Urinary bladder (tissue), 4 donors: Measurements from ENCODE around the gene EMX1. TPM values are rescaled to one million over a fixed set of nuclear protein-coding genes. Genes with fewer than 3 reads are reported as not detected.

Experiments
- DNase-seq: peaks from one replicate; pipeline ENCODE4 v3.0.0-alpha.2; 2015; ENCODE audit errors: extremely low spot score
- H3K27ac ChIP-seq: one replicate; pipeline ENCODE4 v1.5.1; 2013; ENCODE audit warnings: low read depth, mild to moderate bottlenecking, moderate library complexity
- H3K36me3 ChIP-seq: one replicate; pipeline ENCODE4 v1.6.1; 2013; ENCODE audit warnings: mild to moderate bottlenecking, moderate library complexity; ENCODE audit not compliant: insufficient read depth
- H3K4me1 ChIP-seq: one replicate; pipeline ENCODE4 v1.6.1; 2013; ENCODE audit warnings: mild to moderate bottlenecking, moderate library complexity; ENCODE audit not compliant: insufficient read depth
- H3K4me3 ChIP-seq: one replicate; pipeline ENCODE4 v1.5.1; 2013; ENCODE audit warnings: low read depth, low read length
- WGBS: extraction: QIAGEN DNeasy Blood & Tissue Kit; methylation state at CpG from one replicate; pipeline ENCODE4 v1.1.7; 2013; 5-methylcytosine and 5-hydroxymethylcytosine counted together
- polyA plus RNA-seq: library from polyadenylated mRNA; stranded (reverse); fragments of 200-250 nt; gene quantifications from one replicate; pipeline ENCODE4 v1.2.3, GENCODE V29; 2013
- total RNA-seq: library from RNA; depleted of rRNA; stranded (reverse); fragments of >200 nt; gene quantifications from one replicate; pipeline ENCODE4 v1.2.3, GENCODE V29; 2014
- donor health status: healthy with polysubstance abuse.
- donor health status: healthy.

The EMX1 gene
- total and polyA plus RNA-seq, 2 donors: not detected

GRCh38 chr2:72947952-72948830, 30.9 kb downstream of the EMX1 start:
- 93% methylated on average over 10 of the region's 10 CpGs for WGBS
- Histone ChIP-seq H3K4me3 (no peak overlapping the region), H3K36me3 (no peaks in the 10 kb centered on the region), H3K27ac (no peak overlapping the region), H3K4me1 (no peaks in the 10 kb centered on the region)
- no peak for DNase-seq

- no peak for DNase-seq
- 98% methylated on average over 2 of the region's 2 CpGs for WGBS
- H3K4me1 ChIP-seq: no peaks in the 10 kb centered on the region
- no peak overlapping the region for H3K27ac ChIP-seq
- H3K36me3 ChIP-seq: no peaks in the 10 kb centered on the region
- no peak overlapping the region for H3K4me3 ChIP-seq
Observed at GRCh38 chr2:72949045-72949444, 31.7 kb downstream of the EMX1 start.

DNA sequence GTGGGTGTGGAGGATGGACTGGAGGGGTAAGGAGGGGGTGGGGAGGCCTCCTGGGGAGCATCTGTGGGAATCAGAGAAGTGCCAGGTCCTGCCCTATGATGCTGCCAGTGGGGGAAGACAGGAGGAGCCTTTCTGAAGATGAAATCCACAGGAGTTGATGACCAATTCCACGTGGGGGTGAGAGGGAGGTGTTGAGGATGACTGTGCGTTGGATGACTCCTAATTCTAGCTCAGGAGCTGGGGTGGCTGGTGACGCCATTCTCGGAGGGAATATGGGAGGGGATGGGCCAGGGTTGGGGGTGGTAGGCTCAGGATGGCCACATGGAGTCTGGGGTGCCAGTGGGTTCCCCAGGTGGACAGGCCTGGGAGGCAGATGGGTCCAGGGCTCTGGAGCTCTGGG, 32.3 kb downstream of the EMX1 start:
- Histone ChIP-seq H3K36me3 (no peaks in the 10 kb centered on the region), H3K4me1 (no peaks in the 10 kb centered on the region), H3K27ac (no peak overlapping the region), H3K4me3 (no peak overlapping the region)
- DNase-seq: no peak
- 86% methylated on average over 4 of the region's 4 CpGs for WGBS

DNA sequence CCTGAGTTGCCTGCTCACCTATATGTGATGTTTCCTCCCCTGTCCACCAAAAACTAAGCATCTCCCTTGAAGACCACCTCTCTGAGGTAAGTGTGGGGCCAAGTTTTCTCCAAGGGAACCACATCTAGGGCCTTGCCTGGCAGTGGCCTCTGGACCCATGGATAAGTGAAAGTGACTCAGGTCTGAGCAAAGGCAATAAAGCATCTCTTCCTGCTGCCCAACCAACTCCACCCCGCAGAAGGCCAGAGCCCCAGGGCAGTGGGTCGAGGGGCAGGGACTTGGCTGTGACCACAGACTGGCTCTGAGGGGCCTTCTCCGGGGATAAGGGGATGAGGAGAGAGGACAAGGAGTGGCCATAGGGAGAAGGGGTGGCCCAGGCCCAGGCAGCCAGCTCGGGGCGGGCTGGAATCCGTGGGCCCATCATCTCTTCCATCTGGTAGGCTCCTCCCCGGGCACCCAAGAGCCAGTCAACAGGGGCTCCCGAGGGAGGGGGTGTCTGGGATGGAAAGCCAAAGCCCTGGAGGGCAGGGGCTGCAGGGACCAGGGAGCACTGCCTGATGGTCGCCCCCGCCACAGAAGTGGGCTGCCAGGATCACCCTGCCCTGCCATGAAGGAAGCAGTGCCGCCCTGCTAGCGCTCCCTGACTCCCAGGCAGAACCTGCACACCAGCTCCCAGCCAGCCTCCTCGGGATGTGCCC, 33.4 kb downstream of the EMX1 start:
- no peak for DNase-seq
- H3K4me3 ChIP-seq: no peak overlapping the region
- 76% methylated on average over 13 of the region's 13 CpGs for WGBS
- no peak overlapping the region for H3K27ac ChIP-seq
- H3K36me3 ChIP-seq: no peaks in the 10 kb centered on the region
- no peaks in the 10 kb centered on the region for H3K4me1 ChIP-seq

DNA sequence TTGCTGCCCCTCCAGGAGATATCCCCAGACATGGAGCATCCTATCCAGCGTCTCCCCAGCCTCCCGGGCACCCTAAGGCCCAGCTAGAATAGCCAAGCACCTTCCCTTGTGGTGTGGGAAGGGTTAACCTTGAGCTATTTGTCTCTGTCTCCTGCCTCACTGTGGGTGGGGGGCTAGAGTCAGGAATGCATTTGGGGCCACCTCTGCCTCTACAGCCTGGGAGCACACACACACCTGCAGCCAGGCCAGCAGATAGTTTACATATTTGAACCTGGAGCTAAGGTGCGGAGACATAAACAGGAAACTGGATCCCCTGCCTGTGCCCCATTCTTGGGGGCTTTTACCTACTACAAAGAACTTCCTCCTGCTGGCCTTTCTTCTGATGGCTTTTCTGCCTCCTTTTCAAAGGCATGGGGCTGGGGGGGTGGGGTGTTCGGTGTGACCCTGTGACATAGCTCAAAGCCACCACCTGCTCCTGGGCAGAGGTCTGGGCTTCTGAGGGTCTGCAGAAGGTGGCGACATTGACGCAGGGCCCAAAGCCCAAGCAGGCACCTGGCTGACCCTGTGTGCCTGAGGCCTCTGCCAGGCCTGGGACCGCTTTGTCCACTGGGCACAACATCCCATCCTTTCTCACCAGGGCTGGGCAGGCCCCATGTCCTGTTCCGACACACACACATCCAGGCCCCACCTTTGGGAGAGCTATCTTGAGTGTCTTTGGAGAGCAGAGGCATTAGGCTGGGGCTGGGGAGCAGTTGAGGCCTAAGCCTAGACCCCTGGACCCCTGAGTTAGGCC, 34.2 kb downstream of the EMX1 start:
- no peak for DNase-seq
- no peak overlapping the region for H3K4me3 ChIP-seq
- H3K36me3 ChIP-seq: no peaks in the 10 kb centered on the region
- no peak overlapping the region for H3K27ac ChIP-seq
- H3K4me1 ChIP-seq: no peaks in the 10 kb centered on the region
- 84% methylated on average over 8 of the region's 8 CpGs for WGBS

- Histone ChIP-seq H3K4me1 (no peaks in the 10 kb centered on the region), H3K4me3 (no peak overlapping the region), H3K36me3 (no peaks in the 10 kb centered on the region), H3K27ac (no peak overlapping the region)
- WGBS: 84% methylated on average over 8 of the region's 8 CpGs
- no peak for DNase-seq
Observed at GRCh38 chr2:72952110-72952823, 34.9 kb downstream of the EMX1 start.

DNA sequence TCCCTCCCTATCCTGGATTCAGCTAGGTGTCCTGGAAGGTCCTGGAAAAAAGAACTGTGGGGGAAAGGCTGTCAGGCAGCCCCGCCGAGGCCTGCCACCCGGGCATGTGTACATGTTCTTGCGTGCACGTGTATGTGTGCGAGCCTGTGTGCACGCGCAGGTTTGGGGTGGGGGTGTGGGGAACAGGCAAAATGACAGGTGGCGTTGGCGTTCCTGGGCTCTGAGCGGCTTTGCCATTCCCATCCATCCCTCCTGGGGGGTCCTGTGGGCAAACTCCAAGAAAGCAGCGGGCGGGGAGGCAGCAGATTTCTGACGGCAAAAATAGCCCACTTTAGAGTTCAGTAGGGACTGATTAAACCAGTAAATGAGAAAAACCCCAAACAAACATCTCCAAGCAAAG, 35.6 kb downstream of the EMX1 start:
- Histone ChIP-seq H3K4me1 (no peaks in the 10 kb centered on the region), H3K36me3 (no peaks in the 10 kb centered on the region), H3K27ac (no peak overlapping the region), H3K4me3 (no peak overlapping the region)
- 92% methylated on average over 14 of the region's 14 CpGs for WGBS
- no peak for DNase-seq

- Histone ChIP-seq H3K4me3 (no peak overlapping the region), H3K4me1 (no peaks in the 10 kb centered on the region), H3K36me3 (no peaks in the 10 kb centered on the region), H3K27ac (no peak overlapping the region)
- no peak for DNase-seq
- WGBS: 100% methylated on average over 1 of the region's 1 CpG
Observed at GRCh38 chr2:72953528-72953927, 36.2 kb downstream of the EMX1 start.

DNA sequence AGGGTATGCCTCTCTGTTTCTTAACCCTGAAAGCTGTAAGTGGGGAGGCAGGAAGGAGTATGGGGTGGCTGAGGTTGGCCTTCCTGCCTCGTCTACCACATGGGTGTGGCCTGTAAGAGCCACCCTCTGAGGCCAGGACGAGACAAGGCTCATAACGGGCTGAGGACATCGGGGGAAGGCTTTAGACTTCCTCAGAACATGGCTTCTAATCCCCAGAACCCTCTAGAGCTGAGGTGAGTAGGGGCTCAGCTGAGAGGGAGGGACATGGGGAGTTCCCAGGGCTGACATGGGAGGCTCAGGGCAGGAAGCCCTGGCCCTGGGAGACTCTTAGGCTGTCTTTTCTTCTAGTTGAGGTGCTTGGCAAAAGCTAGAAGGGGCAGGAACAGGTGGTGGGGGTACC, 36.7 kb downstream of the EMX1 start:
- H3K27ac ChIP-seq: no peak overlapping the region
- whole genome bisulfite sequencing: 82% methylated on average over 4 of the region's 4 CpGs
- H3K4me1 ChIP-seq: no peaks in the 10 kb centered on the region

GRCh38 chr2:72954376-72955227, 37.3 kb downstream of the EMX1 start:
- Histone ChIP-seq H3K36me3 (no peaks in the 10 kb centered on the region), H3K27ac (no peak overlapping the region), H3K4me1 (no peaks in the 10 kb centered on the region), H3K4me3 (no peak overlapping the region)
- 79% methylated on average over 12 of the region's 12 CpGs for WGBS
- DNase-seq: no peak

More for the DNA sequence above, 36.7 kb downstream of the EMX1 start:
- DNase-seq: no peak
- Histone ChIP-seq H3K4me3 (no peak overlapping the region), H3K36me3 (no peaks in the 10 kb centered on the region)

DNA sequence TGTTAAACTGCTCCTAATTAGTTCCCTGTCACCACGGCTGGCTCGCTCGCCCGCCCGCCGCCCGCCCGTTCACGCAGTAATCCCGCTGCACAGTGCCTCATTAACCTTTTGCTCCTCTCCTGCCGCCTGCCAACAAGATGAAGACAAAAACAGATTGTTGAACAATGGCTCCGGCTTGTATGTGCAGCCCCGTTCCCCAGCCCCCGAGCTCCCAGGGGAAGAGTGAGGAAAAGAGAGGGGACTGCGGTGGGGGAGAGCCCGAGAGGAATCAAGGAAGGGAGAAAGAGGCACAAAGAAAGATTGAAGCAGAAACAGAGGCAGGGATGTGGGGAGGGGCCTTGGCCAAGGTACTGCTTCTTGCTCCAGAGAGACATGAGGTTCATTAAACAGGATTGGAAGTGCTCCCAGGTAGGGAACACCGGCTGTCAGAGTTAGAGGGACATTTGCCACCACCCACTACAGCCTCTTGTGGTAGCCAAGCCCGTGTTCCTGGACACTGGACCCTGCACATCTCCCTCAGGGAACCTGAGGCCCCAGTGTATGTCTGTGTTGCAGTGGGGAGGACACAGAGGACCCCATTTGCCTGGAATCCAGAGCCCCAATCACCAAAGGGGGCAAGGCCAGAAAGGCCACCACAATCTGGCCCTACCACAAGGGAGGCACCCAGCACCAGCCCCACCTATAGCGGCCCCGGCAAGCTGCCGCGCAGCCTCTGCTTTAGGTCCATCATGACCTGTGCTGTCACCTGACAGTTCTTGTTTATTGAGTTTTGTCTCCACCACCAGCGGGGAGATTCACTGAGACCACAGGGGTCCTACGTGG, 38.1 kb downstream of the EMX1 start:
- 81% methylated on average over 24 of the region's 24 CpGs for WGBS

GRCh38 chr2:72956050-72956395, 38.7 kb downstream of the EMX1 start:
- Histone ChIP-seq H3K36me3 (no peaks in the 10 kb centered on the region), H3K4me1 (no peaks in the 10 kb centered on the region), H3K27ac (no peak overlapping the region), H3K4me3 (no peak overlapping the region)
- WGBS: 98% methylated on average over 2 of the region's 2 CpGs
- no peak for DNase-seq

More for the DNA sequence above, 38.1 kb downstream of the EMX1 start:
- no peaks in the 10 kb centered on the region for H3K36me3 ChIP-seq
- no peak overlapping the region for H3K4me3 ChIP-seq
- no peaks in the 10 kb centered on the region for H3K4me1 ChIP-seq
- no peak overlapping the region for H3K27ac ChIP-seq
- no peak for DNase-seq
